HG03378 (cell line): ENCODE results near the gene SFTPD.
A peak's percentile ranks its signal among the peaks of the same experiment; 100 is the strongest.
"Not testable (repeated sequence)": the region's sequence is repeated elsewhere in the genome, so short reads cannot be mapped to it uniquely, and the experiment has no call there.

Source experiments
- ATAC-seq: cut with Tn5 transposase; IDR thresholded peaks from one replicate; pipeline ENCODE4 v1.9.1; 2021; ENCODE audit warnings: mild to moderate bottlenecking, moderate library complexity; ENCODE audit not compliant: unreplicated experiment

The SFTPD gene

GRCh38 chr10:79948976-79949722 is at the start of gene SFTPD:
SFTPD (minus strand) TSS chr10:79949105; CDS start chr10:79946659, 2,446 bp downstream.
- no peak for ATAC-seq

GRCh38 chr10:79995979-79996634 is 47.2 kb upstream of the SFTPD start:
- no peak for ATAC-seq

GRCh38 chr10:79994556-79994955 is 45.7 kb upstream of the SFTPD start:
- no peak for ATAC-seq

- ATAC-seq, result not testable (repeated sequence)
Observed at GRCh38 chr10:79988199-79988598, 39.3 kb upstream of the SFTPD start.

- not testable (repeated sequence) for ATAC-seq
Observed at GRCh38 chr10:79986661-79987060, 37.8 kb upstream of the SFTPD start.

GRCh38 chr10:79985481-79986072 is 36.7 kb upstream of the SFTPD start:
- ATAC-seq, result no peak

GRCh38 chr10:79984851-79985250 is 35.9 kb upstream of the SFTPD start:
- peak; percentile 88 for ATAC-seq

- ATAC-seq, result no peak
Observed at GRCh38 chr10:79983286-79983909, 34.5 kb upstream of the SFTPD start.

- ATAC-seq, result no peak
Observed at GRCh38 chr10:79982861-79983260, 34.0 kb upstream of the SFTPD start.

- no peak for ATAC-seq
Observed at GRCh38 chr10:79982362-79982800, 33.5 kb upstream of the SFTPD start.

GRCh38 chr10:79981450-79982361 is 32.8 kb upstream of the SFTPD start:
- ATAC-seq, result no peak

GRCh38 chr10:79980711-79981110 is 31.8 kb upstream of the SFTPD start:
- ATAC-seq, result no peak

- no peak for ATAC-seq
Observed at GRCh38 chr10:79979976-79980687, 31.2 kb upstream of the SFTPD start.

- no peak for ATAC-seq
Observed at GRCh38 chr10:79979310-79979975, 30.5 kb upstream of the SFTPD start.

- no peak for ATAC-seq
Observed at GRCh38 chr10:79976999-79977398, 28.1 kb upstream of the SFTPD start.

- ATAC-seq, result no peak
Observed at GRCh38 chr10:79970062-79970461, 21.2 kb upstream of the SFTPD start.

- no peak for ATAC-seq
Observed at GRCh38 chr10:79947787-79948424, 999 bp downstream of the SFTPD start.

GRCh38 chr10:79947083-79947415 is 1.9 kb downstream of the SFTPD start:
- ATAC-seq, result no peak
